GM12875 (cell line): ENCODE measurements around the gene ODF2.
"Not testable (repeated sequence)": the region's sequence is repeated elsewhere in the genome, so short reads cannot be mapped to it uniquely, and the experiment has no call there.

ENCODE experiments used
- H3K4me3 ChIP-seq: one replicate; pipeline ENCODE4 v1.5.1; 2011; ENCODE audit warnings: low read depth, low read length, control low read depth
- TF ChIP-seq, protein P1 (sequence below): IDR thresholded peaks from 2 replicates; pipeline ENCODE4 v1.5.1; 2011; ENCODE audit warnings: low read depth, mild to moderate bottlenecking, control low read depth, inconsistent platforms, low read length, moderate library complexity, borderline replicate concordance; ENCODE audit not compliant: insufficient read depth

The ODF2 gene

DNA sequence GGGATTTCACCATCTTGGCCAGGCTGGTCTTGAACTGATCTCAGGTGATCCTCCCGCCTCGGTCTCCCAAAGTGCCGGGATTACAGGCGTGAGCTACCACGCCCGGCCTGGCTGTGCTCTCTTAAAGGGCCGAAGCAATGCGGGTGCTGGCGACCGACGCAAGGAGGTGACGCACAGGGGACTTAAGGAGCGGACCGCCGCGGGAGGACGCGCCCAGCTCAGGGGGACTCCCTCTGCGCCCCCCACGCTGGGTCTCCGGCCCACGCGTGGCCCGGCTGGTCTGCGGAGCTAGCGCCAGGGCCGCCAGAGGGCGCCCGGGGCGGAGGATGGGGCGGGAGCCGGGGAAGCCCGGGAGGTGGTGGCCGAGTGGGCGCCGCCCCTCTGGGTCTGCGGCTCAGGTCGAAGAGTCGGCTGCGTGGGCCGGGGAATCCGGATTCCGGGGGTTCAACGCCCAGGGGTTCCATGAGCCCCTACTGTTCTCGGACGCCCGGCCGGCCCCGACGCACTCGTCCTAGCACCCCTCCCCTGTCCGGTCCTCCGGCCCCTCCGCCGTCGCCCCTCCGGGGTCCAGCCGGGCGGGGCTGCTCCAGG is 35.7 kb upstream of the ODF2 start:
- H3K4me3 ChIP-seq, result peak overlapping the region; percentile 69
- TF ChIP-seq, protein P1, sequence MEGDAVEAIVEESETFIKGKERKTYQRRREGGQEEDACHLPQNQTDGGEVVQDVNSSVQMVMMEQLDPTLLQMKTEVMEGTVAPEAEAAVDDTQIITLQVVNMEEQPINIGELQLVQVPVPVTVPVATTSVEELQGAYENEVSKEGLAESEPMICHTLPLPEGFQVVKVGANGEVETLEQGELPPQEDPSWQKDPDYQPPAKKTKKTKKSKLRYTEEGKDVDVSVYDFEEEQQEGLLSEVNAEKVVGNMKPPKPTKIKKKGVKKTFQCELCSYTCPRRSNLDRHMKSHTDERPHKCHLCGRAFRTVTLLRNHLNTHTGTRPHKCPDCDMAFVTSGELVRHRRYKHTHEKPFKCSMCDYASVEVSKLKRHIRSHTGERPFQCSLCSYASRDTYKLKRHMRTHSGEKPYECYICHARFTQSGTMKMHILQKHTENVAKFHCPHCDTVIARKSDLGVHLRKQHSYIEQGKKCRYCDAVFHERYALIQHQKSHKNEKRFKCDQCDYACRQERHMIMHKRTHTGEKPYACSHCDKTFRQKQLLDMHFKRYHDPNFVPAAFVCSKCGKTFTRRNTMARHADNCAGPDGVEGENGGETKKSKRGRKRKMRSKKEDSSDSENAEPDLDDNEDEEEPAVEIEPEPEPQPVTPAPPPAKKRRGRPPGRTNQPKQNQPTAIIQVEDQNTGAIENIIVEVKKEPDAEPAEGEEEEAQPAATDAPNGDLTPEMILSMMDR, result peak; percentile 91

GRCh38 chr9:128420651-128421481 is 34.9 kb upstream of the ODF2 start, which contains the start of gene CERCAM:
Gene CERCAM (plus strand): TSS chr9:128420857. CDS start chr9:128420878, 21 bp downstream.
- H3K4me3 ChIP-seq, result peak within 1 kb of the TSS; percentile 69
- TF ChIP-seq, protein P1, result no peak

GRCh38 chr9:128421482-128421996 is 34.3 kb upstream of the ODF2 start:
- no peak overlapping the region for H3K4me3 ChIP-seq
- TF ChIP-seq, protein P1, result no peak

GRCh38 chr9:128422022-128422782 is 33.6 kb upstream of the ODF2 start:
- not testable (repeated sequence) for H3K4me3 ChIP-seq

DNA sequence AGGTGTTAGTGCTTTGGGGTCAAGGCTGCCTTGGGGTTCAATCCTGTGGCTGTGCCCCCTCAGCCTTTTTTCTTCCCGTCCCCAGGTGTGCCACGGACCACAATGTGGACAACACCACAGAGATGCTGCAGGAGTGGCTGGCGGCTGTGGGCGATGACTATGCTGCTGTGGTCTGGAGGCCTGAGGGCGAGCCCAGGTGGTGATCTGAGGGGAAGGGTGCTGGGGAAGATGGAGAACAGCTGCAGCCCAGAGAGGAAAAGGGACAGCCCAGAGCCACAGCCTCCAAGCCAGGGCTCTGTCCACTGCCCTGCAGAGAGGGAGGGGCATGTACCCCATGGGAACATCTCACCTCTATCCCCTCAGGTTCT is 33.0 kb upstream of the ODF2 start:
- no peak overlapping the region for H3K4me3 ChIP-seq
- TF ChIP-seq, protein P1, result no peak

DNA sequence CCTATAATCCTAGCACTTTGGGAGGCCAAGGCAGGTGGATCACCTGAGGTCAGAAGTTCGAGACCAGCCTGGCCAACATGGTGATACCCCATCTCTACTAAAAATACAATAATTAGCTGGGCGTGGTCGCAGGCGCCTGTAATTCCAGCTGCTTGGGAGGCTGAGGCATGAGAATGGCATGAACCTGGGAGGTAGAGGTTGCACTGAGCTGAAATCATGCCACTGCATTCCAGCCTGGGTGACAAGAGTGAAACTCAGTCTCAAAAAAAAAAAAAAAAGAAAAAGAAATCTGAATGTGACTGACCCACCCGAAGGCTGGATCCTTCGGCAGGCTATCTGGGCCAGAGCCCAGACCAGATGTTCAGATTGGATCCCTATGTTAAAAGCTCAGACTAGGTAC is 32.5 kb upstream of the ODF2 start:
- not testable (repeated sequence) for H3K4me3 ChIP-seq

- H3K4me3 ChIP-seq, result no peak overlapping the region
- TF ChIP-seq, protein P1, result no peak
These were observed 31.5 kb upstream of the ODF2 start for GRCh38 chr9:128424268-128424780.
